Panc1 (cell line): ENCODE measurements around the gene RASGRF2.

Experiments
- CTCF ChIP-seq: fragments of 450-650 bp; IDR thresholded peaks from 2 replicates; pipeline ENCODE4 v1.5.1; 2017; ENCODE audit warnings: mild to moderate bottlenecking
- POLR2AphosphoS5 ChIP-seq: IDR thresholded peaks from 2 replicates; pipeline ENCODE4 v1.6.1; 2012; ENCODE audit warnings: mild to moderate bottlenecking, low read depth, low read length, moderate library complexity
- REST ChIP-seq, 2 experiments: IDR thresholded peaks; 2 replicates each; pipeline ENCODE4 v1.6.1; 2011 to 2012; ENCODE audit warnings: low read depth in 2 of 2, control low read depth in 1 of 2, low read length in 1 of 2, mild to moderate bottlenecking in 1 of 2, moderate library complexity in 1 of 2; ENCODE audit not compliant: insufficient read depth in 1 of 2
- TCF7L2 ChIP-seq: IDR thresholded peaks from 2 replicates; pipeline ENCODE4 v1.6.1; 2011; ENCODE audit warnings: mild to moderate bottlenecking, low read depth, low read length, inconsistent platforms

GRCh38 chr5:80963521-80963895 is 3.3 kb downstream of the RASGRF2 start:
- TF ChIP-seq CTCF (no peak), REST (IDR thresholded peaks at IDR 0.05; ENCODE audit: insufficient read depth in 1 of 2, low read depth in 2 of 2, low read length in 1 of 2) (no peak), POLR2AphosphoS5 (no peak), TCF7L2 (no peak)
